Measurements from ENCODE around the gene BBC3. TPM values are rescaled to one million over a fixed set of nuclear protein-coding genes. Genes with fewer than 3 reads are reported as not detected.
A peak's percentile ranks its signal among the peaks of the same experiment; 100 is the strongest.

BBC3 gene
- total RNA-seq, 2 donors from 2014 or later, result 1.3 to 11.4 TPM

- peaks cover 0 to 11% of the 10 kb centered on the region in 2 donors for H3K36me3 ChIP-seq (replicated peaks in 1 of 2; ENCODE audit: insufficient read depth in 1 of 2, low read depth in 2 of 2)
- H3K27me3 ChIP-seq, result no peaks in the 10 kb centered on the region
- peaks cover 31% of the 10 kb centered on the region for H3K4me1 ChIP-seq
- no peaks in the 10 kb centered on the region for H3K9me3 ChIP-seq
- H3K27ac ChIP-seq, result peak overlapping the region; percentile 65 to 98 (median 90)
- TF ChIP-seq POLR2A (IDR thresholded peaks at IDR 0.05) (peak in 1 of 3 donors; percentile 11), CTCF (IDR thresholded peaks at IDR 0.05) (no peak)
- ATAC-seq, result no peak
- no peak overlapping the region for H3K4me3 ChIP-seq
- peak in 2 of 4 donors; percentile 31 to 43 for DNase-seq
- intact Hi-C loops (cut with DNase I), result no loop called here
- 27 to 74% methylated on average over 7 to 69 of the region's 82 CpGs for WGBS, 2 donors
Measured at GRCh38 chr19:47274891-47275761, 44.1 kb upstream of the BBC3 start.

DNA sequence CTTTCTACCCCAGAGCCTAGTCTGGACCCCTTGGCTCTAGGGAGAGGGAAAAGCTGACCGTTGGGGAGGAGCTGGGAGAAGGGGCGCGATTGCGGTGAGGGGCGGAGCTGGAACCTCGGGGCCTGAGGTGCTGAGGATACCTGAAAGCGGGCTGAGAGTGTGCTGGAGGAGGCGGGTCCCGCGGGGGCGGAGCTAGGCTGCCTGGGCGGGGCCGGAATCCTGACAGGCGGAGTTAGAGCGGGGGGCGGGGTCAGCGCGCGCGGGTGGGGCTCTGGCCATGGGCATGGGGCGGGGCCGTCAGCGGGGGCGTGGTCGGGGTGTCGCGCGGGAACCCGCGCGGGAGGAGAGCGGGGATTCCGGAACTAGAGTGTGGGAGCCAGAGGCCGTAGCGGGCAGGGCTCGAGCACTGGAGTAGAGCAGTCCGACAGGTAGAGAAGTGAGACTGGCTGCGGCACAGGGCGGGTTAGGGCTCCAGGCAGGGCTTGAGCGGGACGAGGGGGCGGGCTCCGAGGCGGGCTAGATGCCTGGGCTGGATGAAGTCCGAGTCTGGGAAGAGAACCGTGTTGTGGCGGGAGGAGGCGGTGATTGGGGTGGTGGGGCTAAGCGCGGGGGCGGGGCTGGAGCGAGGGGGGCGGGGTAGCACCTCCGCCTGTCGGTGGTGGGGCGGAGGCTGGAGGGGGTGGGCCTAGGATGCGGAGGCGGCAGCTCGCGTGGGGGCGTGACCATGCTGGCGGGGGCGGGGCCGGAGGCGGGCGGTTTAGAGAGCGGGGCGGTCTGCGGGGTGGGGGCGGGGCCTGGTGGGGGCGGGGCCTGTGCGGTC, 43.3 kb upstream of the BBC3 start, which contains the start of gene INAFM1:
Gene INAFM1 (plus strand): TSS at position 815 of the 820 bp plus-strand sequence. CDS start 35 bp downstream, outside the sequence.
- 0 to 3% methylated on average over 13 to 44 of the region's 72 CpGs for WGBS, 2 donors
- Histone ChIP-seq H3K4me3 (peak within 1 kb of the TSS; percentile 21 to 27), H3K27ac (peak within 1 kb of the TSS; percentile 85 to 100 (median 96)), H3K36me3 (replicated peaks in 1 of 2; ENCODE audit: insufficient read depth in 1 of 2, low read depth in 2 of 2) (peaks cover 0 to 13% of the 10 kb centered on the region in 2 donors), H3K4me1 (peaks cover 31% of the 10 kb centered on the region), H3K9me3 (no peaks in the 10 kb centered on the region), H3K27me3 (no peaks in the 10 kb centered on the region)
- intact Hi-C loops (cut with DNase I), result no loop called here
- TF ChIP-seq CTCF (IDR thresholded peaks at IDR 0.05), result no peak
- TF ChIP-seq POLR2A (IDR thresholded peaks at IDR 0.05), result peak; percentile 1 to 89 (median 83)
- peak; percentile 97 to 99 (median 98) for DNase-seq
- ATAC-seq, result peak; percentile 86

DNA sequence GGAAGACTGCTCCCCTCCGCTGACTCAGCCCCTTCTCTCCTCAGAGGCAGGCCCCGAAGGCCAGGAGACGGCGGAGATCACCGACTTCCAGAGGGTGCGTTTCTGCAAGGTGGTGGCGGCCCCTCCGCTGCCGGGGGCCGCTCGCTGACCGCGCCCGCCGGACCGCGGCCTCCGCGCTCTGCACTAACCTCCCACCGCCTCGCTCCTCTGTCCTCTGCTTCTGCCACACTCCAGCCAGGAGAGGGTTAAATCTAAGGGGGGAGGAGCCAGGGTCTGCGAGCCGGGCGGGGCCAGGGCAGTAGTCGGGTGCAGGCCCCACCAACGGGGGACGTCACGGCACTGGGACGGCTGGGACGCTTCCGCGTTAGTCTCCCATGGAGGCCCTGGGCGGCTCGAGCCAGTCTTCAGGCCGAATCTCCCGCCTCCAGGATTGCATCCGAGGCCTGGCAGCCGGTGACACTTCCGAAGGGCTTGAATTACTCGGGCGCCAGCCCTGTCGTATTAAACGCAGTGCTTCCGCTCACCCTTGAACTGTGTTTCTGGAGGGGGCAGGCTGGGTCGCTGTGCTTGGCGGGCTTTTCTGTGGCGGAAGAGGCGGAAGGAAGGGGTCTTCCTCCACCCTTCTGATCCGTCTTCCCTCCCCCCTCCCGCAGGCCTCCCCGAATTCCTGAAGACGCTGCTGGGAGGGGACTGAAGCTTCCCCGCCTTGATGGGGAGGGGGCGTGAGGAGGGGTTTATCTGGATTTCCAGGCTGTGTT, 42.5 kb upstream of the BBC3 start:
- peak; percentile 77 for ATAC-seq

More for the DNA sequence above, 42.5 kb upstream of the BBC3 start:
- DNase-seq, result peak; percentile 91 to 94 (median 92)
- H3K9me3 ChIP-seq, result no peaks in the 10 kb centered on the region
- peaks cover 31% of the 10 kb centered on the region for H3K4me1 ChIP-seq
- H3K27me3 ChIP-seq, result no peaks in the 10 kb centered on the region
- TF ChIP-seq POLR2A (IDR thresholded peaks at IDR 0.05), result peak; percentile 78 to 96 (median 94)
- no peak for TF ChIP-seq CTCF (IDR thresholded peaks at IDR 0.05)
- peak overlapping the region; percentile 85 to 100 (median 96) for H3K27ac ChIP-seq
- peaks cover 0 to 13% of the 10 kb centered on the region in 2 donors for H3K36me3 ChIP-seq (replicated peaks in 1 of 2; ENCODE audit: insufficient read depth in 1 of 2, low read depth in 2 of 2)
- 0 to 2% methylated on average over 14 to 41 of the region's 54 CpGs for WGBS, 2 donors
- intact Hi-C loops (cut with DNase I), result no loop called here
- H3K4me3 ChIP-seq, result peak overlapping the region; percentile 11 to 20

Data from body of pancreas (tissue), 4 donors.